ENCODE results near the gene CNTN4.

DNA sequence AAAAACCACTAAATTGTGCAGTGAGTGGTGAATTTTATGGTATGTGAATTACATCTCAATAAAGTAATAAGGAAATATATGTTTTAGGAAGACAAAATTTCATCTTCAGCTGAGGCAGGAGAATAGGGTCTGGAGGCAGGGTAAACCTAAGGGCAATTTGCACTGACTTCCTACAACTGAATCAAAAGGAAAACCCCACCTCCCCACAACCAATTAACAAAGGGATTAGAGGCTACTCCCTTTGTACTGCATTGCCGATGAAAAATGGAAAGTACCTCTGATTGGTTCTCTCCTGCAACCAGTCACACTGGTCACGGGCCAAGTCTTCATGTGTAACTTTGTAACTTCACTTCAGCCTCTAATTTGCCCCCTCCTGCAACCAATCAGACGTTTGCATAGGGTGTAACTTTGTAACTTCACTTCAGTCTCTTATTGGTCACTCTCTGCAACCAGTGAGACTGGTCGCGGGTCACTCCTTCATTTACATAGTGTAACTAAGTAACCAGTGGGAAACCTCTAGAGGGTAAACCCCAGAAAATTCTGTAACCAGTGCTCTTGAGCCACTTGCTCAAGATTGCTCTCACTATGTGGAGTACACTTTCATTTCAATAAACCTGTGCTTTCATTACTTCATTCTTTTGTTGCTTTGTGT lies 244.5 kb downstream of the CNTN4 start:
- TF ChIP-seq CTCF (conservative IDR thresholded peaks at IDR 0.05; ENCODE audit: low read depth, low read length) (no peak), EZH2 (IDR thresholded peaks at IDR 0.05; ENCODE audit: borderline replicate concordance, low read depth, low read length, poor library complexity, severe bottlenecking) (no peak)

Data from A673 (cell line).